Adipocyte (in vitro differentiated cells): Measurements from ENCODE around the gene CADM3.

Experiments
- DNase-seq: peaks from one replicate; pipeline ENCODE4 v3.0.0-alpha.2; 2015; ENCODE audit warnings: low read depth
- H3K27me3 ChIP-seq: replicated peaks from 2 replicates; pipeline ENCODE4 v1.7.0; 2013; ENCODE audit warnings: mild to moderate bottlenecking, low read length, moderate library complexity; ENCODE audit not compliant: control insufficient read depth, insufficient read depth
- H3K36me3 ChIP-seq: 2 replicates; pipeline ENCODE4 v1.7.0; 2013; ENCODE audit warnings: low read length, mild to moderate bottlenecking, moderate library complexity; ENCODE audit not compliant: control insufficient read depth, insufficient read depth, severe bottlenecking
- H3K4me1 ChIP-seq: 2 replicates; pipeline ENCODE4 v1.7.0; 2013; ENCODE audit warnings: mild to moderate bottlenecking, low read length, moderate library complexity; ENCODE audit not compliant: control insufficient read depth, insufficient read depth
- H3K4me3 ChIP-seq: 2 replicates; pipeline ENCODE4 v1.7.0; 2013; ENCODE audit warnings: mild to moderate bottlenecking, low read length, moderate library complexity
- H3K9ac ChIP-seq: 2 replicates; pipeline ENCODE4 v1.7.0; 2013; ENCODE audit warnings: mild to moderate bottlenecking, low read length, moderate library complexity
- H3K9me3 ChIP-seq: 2 replicates; pipeline ENCODE4 v1.7.0; 2013; ENCODE audit warnings: mild to moderate bottlenecking, low read length, moderate library complexity; ENCODE audit not compliant: control insufficient read depth

CADM3 gene

DNA sequence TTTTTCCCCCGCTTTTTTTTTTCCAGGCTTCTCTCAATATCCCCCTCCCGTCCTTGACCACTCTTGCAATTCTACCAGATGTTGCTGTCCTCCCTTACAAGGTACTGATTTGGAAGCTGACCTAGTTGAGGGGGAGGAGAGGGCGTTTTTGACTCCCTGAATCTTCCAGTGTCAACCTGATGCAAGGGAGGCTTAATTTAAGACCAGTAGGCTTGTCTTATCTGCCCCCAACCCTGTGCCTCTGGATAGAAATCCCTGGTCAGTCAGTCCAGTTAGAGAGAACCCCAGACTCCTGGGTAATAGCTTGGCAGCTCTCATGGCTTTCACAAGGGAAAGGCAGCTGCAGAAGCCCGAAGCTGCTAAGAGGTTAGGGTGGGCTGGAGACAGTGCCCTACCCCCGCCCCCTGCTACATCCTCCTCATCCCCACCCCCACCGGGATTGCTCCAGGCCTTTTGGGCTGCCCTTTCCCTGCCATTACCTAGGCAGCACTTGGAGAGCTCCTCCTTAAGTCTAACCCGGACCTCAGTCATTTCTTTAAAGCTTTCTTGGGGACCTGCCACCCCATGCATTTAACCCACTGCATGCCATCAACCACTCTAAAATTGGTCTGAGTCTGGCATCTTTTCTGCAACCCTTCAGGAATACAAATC, 36.9 kb downstream of the CADM3 start:
- H3K9me3 ChIP-seq = no peaks in the 10 kb centered on the region
- H3K36me3 ChIP-seq = no peaks in the 10 kb centered on the region
- H3K27me3 ChIP-seq = peaks cover 61% of the 10 kb centered on the region
- no peak overlapping the region for H3K4me3 ChIP-seq
- H3K4me1 ChIP-seq = no peaks in the 10 kb centered on the region
- no peak for DNase-seq
- H3K9ac ChIP-seq = no peak overlapping the region

DNA sequence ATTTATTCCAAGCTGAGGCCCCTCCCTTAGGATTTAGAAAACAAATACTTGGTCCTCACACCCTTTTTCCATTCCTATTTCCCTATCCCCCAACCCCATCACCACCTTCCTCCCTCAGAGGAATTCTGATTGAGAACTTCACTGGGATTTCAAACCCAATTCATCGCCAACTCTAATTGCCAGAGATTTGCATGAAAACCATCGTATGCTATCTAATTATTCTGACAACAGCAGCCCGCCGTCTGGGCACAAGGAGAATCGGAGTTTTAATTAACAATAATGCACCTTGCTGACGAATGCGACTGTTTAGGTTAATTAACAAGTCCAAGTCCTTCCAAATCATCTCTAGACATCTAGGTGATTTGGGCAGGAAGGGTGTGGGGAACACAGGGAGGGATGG, 37.6 kb downstream of the CADM3 start:
- H3K4me3 ChIP-seq = no peak overlapping the region
- peaks cover 57% of the 10 kb centered on the region for H3K27me3 ChIP-seq
- no peak overlapping the region for H3K9ac ChIP-seq
- no peaks in the 10 kb centered on the region for H3K4me1 ChIP-seq
- no peak for DNase-seq
- H3K36me3 ChIP-seq = no peaks in the 10 kb centered on the region
- H3K9me3 ChIP-seq = no peaks in the 10 kb centered on the region

DNA sequence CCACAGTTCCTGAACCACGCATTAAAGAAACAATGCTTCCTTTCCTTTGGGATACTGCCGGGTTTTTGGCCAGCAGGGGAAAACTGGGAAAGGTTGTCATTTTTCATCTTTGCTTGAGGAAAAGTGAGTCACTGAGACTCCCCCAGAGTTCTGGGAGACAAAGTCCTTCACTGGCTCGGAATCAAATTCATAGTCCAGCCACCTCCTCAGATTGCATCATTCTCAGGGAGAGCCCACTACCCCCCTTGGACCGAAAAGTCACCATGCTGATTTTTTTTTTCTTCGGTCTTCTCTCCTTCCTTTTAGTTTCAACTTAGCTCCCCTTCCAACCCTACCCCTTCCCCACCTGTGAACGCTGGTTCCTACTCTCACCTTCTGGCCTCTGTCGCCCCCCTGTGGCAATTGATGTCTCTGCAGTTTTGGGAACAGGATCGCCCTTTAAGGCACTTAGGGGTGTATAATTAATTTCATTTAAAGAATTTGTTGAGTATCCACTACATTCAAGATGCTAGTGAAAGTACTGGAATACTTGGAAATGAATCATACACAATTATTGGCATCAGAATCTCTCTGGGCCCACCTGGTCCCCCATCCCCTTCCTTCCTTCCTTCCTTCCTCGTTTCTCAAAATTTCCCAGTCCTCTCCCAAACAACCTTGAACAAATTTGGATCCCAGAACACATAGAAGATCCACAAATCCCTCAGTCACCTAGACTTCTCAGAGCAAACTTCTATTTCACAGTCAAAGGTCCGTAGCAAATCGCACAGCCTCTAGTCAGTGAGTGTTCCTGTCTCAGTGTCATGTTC, 40.1 kb downstream of the CADM3 start:
- Histone ChIP-seq H3K9ac (no peak overlapping the region), H3K4me1 (no peaks in the 10 kb centered on the region), H3K27me3 (peaks cover 62% of the 10 kb centered on the region), H3K36me3 (no peaks in the 10 kb centered on the region), H3K9me3 (no peaks in the 10 kb centered on the region), H3K4me3 (no peak overlapping the region)
- peak; percentile 49 for DNase-seq

DNA sequence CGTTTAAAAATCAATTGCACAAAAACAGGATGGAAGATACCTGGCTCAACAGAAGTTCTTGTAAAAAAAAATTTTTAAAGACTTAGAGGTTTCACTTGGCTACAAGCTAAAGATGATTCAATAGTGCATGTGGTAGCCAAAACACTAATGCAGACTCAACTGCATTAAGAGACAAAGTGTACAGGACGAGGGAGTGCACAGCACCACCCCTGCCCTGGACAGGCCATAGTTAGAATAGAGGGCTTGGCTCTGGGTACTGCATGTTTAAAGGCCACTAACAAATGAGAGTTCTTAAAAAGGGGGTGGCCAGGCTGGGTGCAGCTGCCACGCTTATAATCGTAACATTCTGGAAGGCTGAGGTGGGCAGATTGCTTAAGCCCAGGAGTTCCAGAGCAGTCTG, 41.2 kb downstream of the CADM3 start:
- H3K9me3 ChIP-seq = no peaks in the 10 kb centered on the region
- H3K27me3 ChIP-seq = peaks cover 62% of the 10 kb centered on the region
- no peaks in the 10 kb centered on the region for H3K4me1 ChIP-seq
- H3K9ac ChIP-seq = no peak overlapping the region
- no peak for DNase-seq
- H3K36me3 ChIP-seq = no peaks in the 10 kb centered on the region
- H3K4me3 ChIP-seq = no peak overlapping the region

DNA sequence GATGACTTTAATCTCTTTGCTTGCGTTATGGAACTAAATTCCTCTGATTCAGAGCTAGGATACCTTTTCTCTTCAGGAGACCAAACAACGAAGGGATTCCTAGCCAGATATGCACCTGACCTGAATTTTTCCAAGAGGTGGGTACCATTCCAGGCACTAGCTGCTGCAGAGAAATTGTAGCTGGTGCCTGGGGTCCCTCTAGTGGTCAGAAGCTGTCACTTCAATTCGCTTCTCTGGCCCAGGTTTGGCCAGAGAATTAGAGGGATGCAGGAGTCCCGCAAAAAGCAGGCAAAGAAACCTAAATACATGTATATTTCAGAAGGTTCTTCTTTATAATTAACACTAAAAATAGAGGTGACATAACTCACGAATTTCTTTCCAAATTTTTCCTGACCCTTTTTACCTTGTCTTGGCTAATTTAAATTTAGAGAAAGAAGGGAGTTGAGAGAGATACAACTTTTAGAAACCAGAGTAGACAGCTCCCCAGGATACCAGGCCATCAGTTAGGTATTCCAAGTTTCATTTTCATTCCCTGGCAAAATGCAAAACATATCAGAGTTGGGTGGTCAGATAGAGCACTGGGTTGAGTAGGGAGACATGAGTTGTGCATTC, 42.8 kb downstream of the CADM3 start:
- Histone ChIP-seq H3K9ac (no peak overlapping the region), H3K9me3 (no peaks in the 10 kb centered on the region), H3K36me3 (no peaks in the 10 kb centered on the region), H3K4me1 (no peaks in the 10 kb centered on the region), H3K27me3 (peaks cover 55% of the 10 kb centered on the region), H3K4me3 (no peak overlapping the region)
- DNase-seq = peak; percentile 73

DNA sequence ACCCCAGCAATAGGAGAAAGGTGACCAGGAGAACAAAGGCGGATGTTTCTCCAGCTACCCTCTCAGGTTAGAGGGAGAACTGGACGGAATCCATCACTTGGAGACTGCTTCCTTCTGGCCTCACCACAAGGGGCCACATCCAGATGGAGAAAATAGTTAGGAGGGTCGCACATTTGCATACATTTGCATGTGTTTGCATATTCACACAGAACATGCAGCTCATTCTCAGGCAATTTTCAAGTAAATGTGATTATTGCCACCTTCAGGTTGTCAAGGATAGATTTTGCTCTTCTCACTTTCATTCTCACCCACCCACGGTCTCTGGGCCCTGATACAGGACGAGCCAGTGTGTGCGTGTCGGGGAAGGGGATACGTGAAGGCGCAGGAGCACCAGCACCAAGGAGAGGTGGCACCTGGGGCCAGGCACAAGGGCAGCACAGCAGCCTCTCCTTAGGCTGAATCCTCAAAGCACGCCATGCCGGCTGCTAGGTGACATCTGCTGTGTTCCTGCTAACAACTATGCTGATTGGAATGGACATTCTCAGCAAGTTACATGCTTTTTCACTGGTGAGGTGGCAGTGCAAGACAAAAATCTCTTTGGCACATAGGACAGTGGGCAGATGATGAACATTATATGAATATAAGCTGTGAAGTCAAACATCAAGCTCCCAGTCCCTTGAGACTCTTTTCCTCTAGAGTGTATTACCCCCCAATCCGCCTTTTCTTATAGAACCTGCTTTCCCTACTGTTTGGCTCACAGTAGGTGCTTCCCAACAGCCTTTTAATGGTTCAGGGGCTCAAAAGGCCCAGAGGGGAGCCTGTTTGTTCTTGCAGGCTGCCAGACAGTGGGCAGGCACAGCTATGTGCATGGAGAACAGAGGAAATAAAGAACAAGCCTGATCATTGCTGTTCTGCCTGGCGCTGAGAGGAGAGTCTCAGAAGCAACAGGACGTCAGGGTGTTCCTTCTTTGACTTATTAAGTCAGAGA, 47.5 kb downstream of the CADM3 start:
- Histone ChIP-seq H3K4me3 (no peak overlapping the region), H3K36me3 (no peaks in the 10 kb centered on the region), H3K4me1 (no peaks in the 10 kb centered on the region), H3K27me3 (peaks cover 31% of the 10 kb centered on the region), H3K9me3 (no peaks in the 10 kb centered on the region), H3K9ac (no peak overlapping the region)
- no peak for DNase-seq

DNA sequence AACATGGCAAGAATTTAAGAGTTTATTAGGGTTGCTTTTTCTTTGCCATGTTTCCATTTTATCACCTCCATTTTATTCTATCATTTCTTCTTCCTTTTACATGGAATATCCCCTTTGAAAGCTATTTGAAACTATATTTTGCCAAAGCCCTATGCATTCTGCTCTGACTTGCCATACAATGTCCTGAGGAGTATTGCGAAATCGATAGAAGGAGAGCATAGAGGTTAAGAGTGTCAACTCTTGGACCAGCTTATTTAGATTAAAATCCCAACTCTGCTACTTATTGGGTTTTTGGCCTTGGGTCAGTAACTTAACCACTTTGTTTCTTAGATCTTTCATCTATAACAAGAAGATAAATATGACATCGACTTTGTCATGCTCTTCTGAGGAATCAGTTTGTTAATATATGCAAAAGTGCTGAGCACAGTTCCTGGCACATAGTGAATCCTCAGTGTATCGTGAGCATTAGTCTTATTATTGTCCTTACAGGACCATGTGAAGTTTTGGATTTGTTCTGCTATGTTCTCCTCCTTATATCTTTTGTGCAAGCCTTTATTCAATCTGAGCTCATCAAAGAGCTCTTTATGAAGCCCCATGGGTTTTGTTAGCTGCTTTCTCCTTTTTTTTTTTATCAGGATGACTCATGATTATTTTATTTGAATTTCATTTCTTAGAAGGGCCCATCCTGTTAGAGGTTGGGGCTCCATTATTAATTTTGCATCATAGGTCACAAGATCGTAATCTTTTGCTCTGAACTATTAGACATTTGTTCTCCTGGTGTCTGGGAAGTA, 50.9 kb downstream of the CADM3 start:
- H3K4me3 ChIP-seq = no peak overlapping the region
- no peaks in the 10 kb centered on the region for H3K36me3 ChIP-seq
- H3K9ac ChIP-seq = no peak overlapping the region
- DNase-seq = no peak
- H3K4me1 ChIP-seq = no peaks in the 10 kb centered on the region
- no peaks in the 10 kb centered on the region for H3K9me3 ChIP-seq
- peaks cover 18% of the 10 kb centered on the region for H3K27me3 ChIP-seq

DNA sequence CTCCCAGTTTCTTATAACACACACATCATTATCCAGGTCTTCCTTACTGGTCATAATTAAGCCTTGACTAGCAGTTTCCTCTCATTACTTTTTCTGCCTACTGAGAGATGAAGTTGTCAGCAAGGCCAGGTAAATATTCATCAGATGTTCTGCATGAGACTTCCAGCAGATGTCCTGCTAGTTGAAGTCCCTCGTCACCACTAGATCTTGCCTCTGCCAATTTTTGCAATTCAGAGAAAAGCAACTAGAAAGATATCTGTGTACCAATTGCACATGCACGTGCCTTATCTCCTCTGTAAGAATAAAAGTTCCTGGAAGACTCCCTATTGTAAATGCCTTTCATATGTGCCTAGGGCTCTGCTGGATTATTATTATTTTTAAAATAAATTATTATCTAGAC, 51.6 kb downstream of the CADM3 start:
- Histone ChIP-seq H3K4me1 (no peaks in the 10 kb centered on the region), H3K4me3 (no peak overlapping the region), H3K36me3 (no peaks in the 10 kb centered on the region), H3K27me3 (peaks cover 22% of the 10 kb centered on the region), H3K9me3 (no peaks in the 10 kb centered on the region), H3K9ac (no peak overlapping the region)
- no peak for DNase-seq

DNA sequence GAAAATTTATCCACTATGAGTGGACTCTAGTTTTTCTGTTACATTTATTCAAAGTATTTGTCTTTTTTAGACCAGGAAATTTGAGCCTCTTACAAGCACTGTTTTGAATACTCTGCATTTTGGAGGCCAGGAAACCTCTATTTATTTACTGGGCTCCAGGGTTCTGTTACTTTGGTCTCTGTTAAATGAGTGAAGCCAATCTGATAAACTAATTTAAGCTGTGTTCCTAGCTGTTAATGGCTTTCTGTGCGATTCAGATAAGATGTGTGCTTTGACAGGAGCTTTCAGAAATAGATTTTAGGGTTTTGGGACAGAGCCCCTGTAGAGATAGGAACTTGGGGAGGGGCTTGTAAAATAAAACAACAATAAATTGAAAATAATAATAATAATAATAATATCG, 57.1 kb downstream of the CADM3 start:
- no peak overlapping the region for H3K4me3 ChIP-seq
- H3K36me3 ChIP-seq = no peaks in the 10 kb centered on the region
- no peak overlapping the region for H3K9ac ChIP-seq
- H3K9me3 ChIP-seq = no peaks in the 10 kb centered on the region
- no peaks in the 10 kb centered on the region for H3K4me1 ChIP-seq
- H3K27me3 ChIP-seq = peaks cover 17% of the 10 kb centered on the region
- no peak for DNase-seq

DNA sequence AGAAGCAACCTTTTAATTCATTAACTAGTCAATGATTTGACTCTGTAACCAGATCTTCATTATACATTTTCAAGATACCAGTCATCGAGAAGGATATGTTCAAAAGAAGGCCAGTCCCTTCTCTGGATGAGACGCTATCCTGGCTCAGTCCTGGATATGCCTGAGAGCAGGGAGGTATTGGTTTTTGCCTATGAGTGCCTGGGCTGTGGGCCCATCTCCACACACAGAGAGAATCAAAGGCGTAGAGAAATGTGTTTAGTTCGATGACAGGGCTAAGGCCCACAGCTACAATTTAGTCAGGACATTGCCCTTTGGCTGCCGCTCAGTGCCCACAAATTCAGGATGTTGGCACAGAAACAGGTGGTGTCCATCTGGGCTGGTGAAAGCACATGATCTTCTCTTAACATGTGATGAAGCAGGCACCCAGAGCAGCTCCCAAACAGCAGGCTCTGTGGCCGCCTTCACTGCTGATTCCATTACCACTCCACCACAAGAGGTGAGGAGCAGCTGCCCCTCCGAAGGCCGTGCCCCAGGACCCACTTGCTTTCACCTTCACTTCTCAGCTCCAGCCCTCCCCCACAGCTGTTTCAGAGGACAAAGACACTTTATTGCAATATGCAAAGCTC, 58.0 kb downstream of the CADM3 start:
- no peaks in the 10 kb centered on the region for H3K9me3 ChIP-seq
- H3K9ac ChIP-seq = no peak overlapping the region
- peaks cover 15% of the 10 kb centered on the region for H3K27me3 ChIP-seq
- DNase-seq = no peak
- H3K4me3 ChIP-seq = no peak overlapping the region
- no peaks in the 10 kb centered on the region for H3K36me3 ChIP-seq
- H3K4me1 ChIP-seq = no peaks in the 10 kb centered on the region
